GM21367 (cell line): ENCODE results near the gene PES1.
"Not testable (repeated sequence)": the region's sequence is repeated elsewhere in the genome, so short reads cannot be mapped to it uniquely, and the experiment has no call there.

Experiments used
- ATAC-seq: cut with Tn5 transposase; IDR thresholded peaks from one replicate; pipeline ENCODE4 v1.9.1; 2021; ENCODE audit not compliant: unreplicated experiment

Gene PES1

GRCh38 chr22:30591588-30592359 is at the start of gene PES1:
Gene PES1 (minus strand): TSS chr22:30591910. CDS start chr22:30591833, 77 bp downstream.
- peak; percentile 94 for ATAC-seq

- no peak for ATAC-seq
Measured at GRCh38 chr22:30640839-30641430, 49.2 kb upstream of the PES1 start.

- ATAC-seq, result no peak
Measured at GRCh38 chr22:30640361-30640760, 48.7 kb upstream of the PES1 start.

DNA sequence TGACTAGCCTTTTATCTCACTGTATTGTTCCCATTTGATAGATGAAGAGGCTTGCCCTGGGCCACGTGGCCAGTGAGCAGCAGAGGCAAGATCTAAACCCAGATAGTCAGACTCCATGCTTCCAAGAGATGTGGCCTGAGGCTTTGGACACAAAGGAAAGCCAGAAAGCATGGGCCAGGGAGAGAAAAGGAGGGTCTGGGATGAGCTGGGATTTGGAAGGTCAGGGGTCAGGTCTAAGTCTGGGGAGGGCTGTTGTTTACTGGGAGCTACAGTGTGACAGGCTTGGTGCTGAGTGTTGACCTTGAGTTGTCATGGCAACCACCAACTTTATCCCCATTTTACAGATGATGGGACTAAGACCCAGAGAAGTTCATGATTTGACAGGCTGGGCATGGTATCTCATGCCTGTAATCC is 46.0 kb upstream of the PES1 start:
- no peak for ATAC-seq

GRCh38 chr22:30636226-30637077 is 44.7 kb upstream of the PES1 start:
- no peak for ATAC-seq

GRCh38 chr22:30635273-30636225 is 43.8 kb upstream of the PES1 start, which contains the start of gene SLC35E4:
Gene SLC35E4 (plus strand): TSS chr22:30635781. CDS start chr22:30636451, 670 bp downstream.
- peak; percentile 59 for ATAC-seq

GRCh38 chr22:30634471-30635233 is 42.9 kb upstream of the PES1 start:
- ATAC-seq, result peak; percentile 37

DNA sequence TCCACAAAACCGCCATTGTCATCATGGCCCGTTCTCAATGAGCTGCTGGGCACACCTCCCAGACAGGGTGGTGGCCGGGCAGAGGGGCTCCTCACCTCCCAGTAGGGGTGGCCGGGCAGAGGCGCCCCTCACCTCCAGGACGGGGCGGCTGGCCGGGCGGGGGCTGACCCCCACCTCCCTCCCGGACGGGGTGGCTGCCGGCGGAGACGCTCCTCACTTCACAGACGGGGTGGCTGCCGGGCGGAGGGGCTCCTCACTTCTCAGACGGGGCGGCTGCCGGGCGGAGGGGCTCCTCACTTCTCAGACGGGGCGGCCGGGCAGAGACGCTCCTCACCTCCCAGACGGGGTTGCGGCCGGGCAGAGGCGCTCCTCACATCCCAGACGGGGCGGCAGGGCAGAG is 39.8 kb upstream of the PES1 start:
- ATAC-seq, result not testable (repeated sequence)

GRCh38 chr22:30628491-30628890 is 36.8 kb upstream of the PES1 start:
- ATAC-seq, result no peak

GRCh38 chr22:30627471-30627870 is 35.8 kb upstream of the PES1 start:
- ATAC-seq, result no peak

DNA sequence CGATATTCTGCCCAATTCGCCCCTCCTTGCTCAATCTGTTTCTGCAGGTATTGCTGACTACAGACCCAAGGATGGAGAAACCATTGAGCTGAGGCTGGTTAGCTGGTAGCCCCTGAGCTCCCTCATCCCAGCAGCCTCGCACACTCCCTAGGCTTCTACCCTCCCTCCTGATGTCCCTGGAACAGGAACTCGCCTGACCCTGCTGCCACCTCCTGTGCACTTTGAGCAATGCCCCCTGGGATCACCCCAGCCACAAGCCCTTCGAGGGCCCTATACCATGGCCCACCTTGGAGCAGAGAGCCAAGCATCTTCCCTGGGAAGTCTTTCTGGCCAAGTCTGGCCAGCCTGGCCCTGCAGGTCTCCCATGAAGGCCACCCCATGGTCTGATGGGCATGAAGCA is 34.7 kb upstream of the PES1 start:
- ATAC-seq, result no peak

DNA sequence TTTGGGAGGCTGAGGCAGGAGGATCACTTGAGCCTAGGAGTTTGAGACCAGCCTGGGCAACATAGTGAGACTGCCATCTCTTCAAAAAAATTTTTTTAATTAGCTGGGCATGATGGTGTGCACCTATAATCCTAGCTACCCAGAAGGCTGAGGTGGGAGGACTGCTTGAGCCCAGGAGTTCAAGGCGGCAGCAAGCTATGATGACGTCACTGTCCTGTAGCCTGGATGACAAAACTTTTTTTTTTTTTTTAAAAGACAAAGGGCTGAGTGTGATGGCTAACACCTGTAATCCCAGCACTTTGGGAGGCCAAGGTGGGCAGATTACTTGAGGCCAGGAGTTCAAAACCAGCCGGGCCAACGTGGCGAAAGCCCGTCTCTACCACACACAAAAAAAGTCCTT is 28.2 kb upstream of the PES1 start:
- ATAC-seq, result not testable (repeated sequence)

- no peak for ATAC-seq
Measured at GRCh38 chr22:30617819-30618218, 26.1 kb upstream of the PES1 start.

DNA sequence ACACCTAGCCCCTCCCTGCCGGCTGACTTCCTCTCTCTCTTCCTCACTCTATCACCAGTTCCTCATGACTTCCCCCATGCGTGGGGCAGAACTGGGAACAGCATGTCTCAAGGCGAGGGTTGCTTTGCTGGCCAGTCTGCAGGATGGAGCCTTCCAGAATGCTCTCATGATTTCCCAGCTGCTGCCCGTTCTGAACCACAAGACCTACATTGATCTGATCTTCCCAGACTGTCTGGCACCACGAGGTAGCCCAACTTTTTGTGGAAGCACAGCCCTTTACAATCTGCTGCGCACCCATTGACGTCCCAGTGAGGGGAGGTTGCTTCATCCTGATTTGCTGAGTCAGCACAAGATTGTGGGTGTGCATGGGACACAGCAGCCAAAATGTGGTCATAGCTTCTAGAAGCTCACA is 23.8 kb upstream of the PES1 start:
- ATAC-seq, result no peak

GRCh38 chr22:30614879-30615278 is 23.2 kb upstream of the PES1 start:
- ATAC-seq, result no peak

- no peak for ATAC-seq
Measured at GRCh38 chr22:30614268-30614667, 22.6 kb upstream of the PES1 start.

- no peak for ATAC-seq
Measured at GRCh38 chr22:30612789-30613188, 21.1 kb upstream of the PES1 start.

DNA sequence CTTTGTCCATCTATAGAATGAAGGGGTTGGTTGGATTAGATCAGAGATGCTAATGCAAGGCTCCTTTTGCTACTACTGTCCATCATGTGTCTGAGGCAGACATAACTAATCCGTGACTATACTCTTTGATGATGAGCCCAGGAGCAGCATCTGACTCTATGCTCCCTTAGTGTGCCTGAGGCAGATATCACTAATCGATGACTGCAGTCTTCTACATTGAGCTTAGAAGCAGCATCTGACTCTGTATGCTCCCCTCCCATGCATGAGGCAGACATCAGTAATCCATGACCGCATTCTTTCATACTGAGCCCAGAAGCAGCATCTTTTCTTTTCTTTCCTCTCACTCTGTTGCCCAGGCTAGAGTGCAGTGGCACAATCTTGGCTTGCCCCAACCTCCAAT is 19.5 kb upstream of the PES1 start:
- ATAC-seq, result no peak

GRCh38 chr22:30610299-30610698 is 18.6 kb upstream of the PES1 start:
- ATAC-seq, result no peak
